ENCODE measurements around the gene TMED10. TPM values are rescaled to one million over a fixed set of nuclear protein-coding genes. Genes with fewer than 3 reads are reported as not detected.

TMED10 gene
- total RNA-seq, 6 experiments from 2014 or later: 370 to 494 (median 430) TPM

- peaks cover 26% of the 10 kb centered on the region for H3K4me1 Mint-ChIP-seq (ENCODE audit: low read depth)
- TF ChIP-seq CTCF (IDR thresholded peaks at IDR 0.05): no peak
- H3K36me3 Mint-ChIP-seq (ENCODE audit: low read depth): no peaks in the 10 kb centered on the region
- DNase-seq: no peak
- no peak overlapping the region for H3K27ac Mint-ChIP-seq
- no peaks in the 10 kb centered on the region; the same call in 1 of the 2 replicates for H3K27me3 Mint-ChIP-seq (ENCODE audit: insufficient read depth)
- H3K4me3 Mint-ChIP-seq: no peak overlapping the region
- no peaks in the 10 kb centered on the region for H3K9me3 Mint-ChIP-seq
Measured at GRCh38 chr14:75196064-75196463, 19.7 kb upstream of the TMED10 start.

- peaks cover 3% of the 10 kb centered on the region; the same call in 1 of the 2 replicates for H3K27me3 Mint-ChIP-seq (ENCODE audit: insufficient read depth)
- H3K9me3 Mint-ChIP-seq: no peaks in the 10 kb centered on the region; the same call in 1 of the 2 replicates
- H3K36me3 Mint-ChIP-seq (ENCODE audit: low read depth): peaks cover 3% of the 10 kb centered on the region; the same call in 1 of the 2 replicates
- TF ChIP-seq CTCF (IDR thresholded peaks at IDR 0.05): no peak
- no peak for DNase-seq
- no peak overlapping the region for H3K4me3 Mint-ChIP-seq
- H3K4me1 Mint-ChIP-seq (ENCODE audit: low read depth): no peaks in the 10 kb centered on the region
- H3K27ac Mint-ChIP-seq: no peak overlapping the region
Measured at GRCh38 chr14:75191100-75191499, 14.7 kb upstream of the TMED10 start.

GRCh38 chr14:75190023-75190422 lies 13.6 kb upstream of the TMED10 start:
- Mint-ChIP-seq H3K4me1 (ENCODE audit: low read depth) (peaks cover 8% of the 10 kb centered on the region), H3K27ac (no peak overlapping the region), H3K27me3 (ENCODE audit: insufficient read depth) (peaks cover 6% of the 10 kb centered on the region), H3K9me3 (no peaks in the 10 kb centered on the region; the same call in 1 of the 2 replicates), H3K4me3 (no peak overlapping the region), H3K36me3 (ENCODE audit: low read depth) (peaks cover 3% of the 10 kb centered on the region; the same call in 1 of the 2 replicates)
- TF ChIP-seq CTCF (IDR thresholded peaks at IDR 0.05): no peak
- no peak for DNase-seq

GRCh38 chr14:75188520-75189268 lies 12.3 kb upstream of the TMED10 start:
- peaks cover 18% of the 10 kb centered on the region for H3K4me1 Mint-ChIP-seq (ENCODE audit: low read depth)
- H3K27me3 Mint-ChIP-seq (ENCODE audit: insufficient read depth): peaks cover 6% of the 10 kb centered on the region
- H3K36me3 Mint-ChIP-seq (ENCODE audit: low read depth): peaks cover 3% of the 10 kb centered on the region; the same call in 1 of the 2 replicates
- no peaks in the 10 kb centered on the region; the same call in 1 of the 2 replicates for H3K9me3 Mint-ChIP-seq
- H3K27ac Mint-ChIP-seq: no peak overlapping the region
- DNase-seq: no peak
- no peak overlapping the region for H3K4me3 Mint-ChIP-seq
- no peak for TF ChIP-seq CTCF (IDR thresholded peaks at IDR 0.05)

GRCh38 chr14:75188086-75188485 lies 11.7 kb upstream of the TMED10 start:
- peaks cover 3% of the 10 kb centered on the region; the same call in 1 of the 2 replicates for H3K36me3 Mint-ChIP-seq (ENCODE audit: low read depth)
- no peak for DNase-seq
- no peak for TF ChIP-seq CTCF (IDR thresholded peaks at IDR 0.05)
- no peaks in the 10 kb centered on the region; the same call in 1 of the 2 replicates for H3K9me3 Mint-ChIP-seq
- no peak overlapping the region for H3K4me3 Mint-ChIP-seq
- no peak overlapping the region for H3K27ac Mint-ChIP-seq
- peaks cover 24% of the 10 kb centered on the region for H3K4me1 Mint-ChIP-seq (ENCODE audit: low read depth)
- H3K27me3 Mint-ChIP-seq (ENCODE audit: insufficient read depth): peaks cover 6% of the 10 kb centered on the region
